ENCODE results near the gene HNRNPA0. TPM values are rescaled to one million over a fixed set of nuclear protein-coding genes. Genes with fewer than 3 reads are reported as not detected.
"Not testable (repeated sequence)": the region's sequence is repeated elsewhere in the genome, so short reads cannot be mapped to it uniquely, and the experiment has no call there.

Gene HNRNPA0
- total RNA-seq, result 10 to 100 TPM; 31.3 to 34.0 TPM

- ATAC-seq (peak; percentile 88), DNase-seq (peak; percentile 97)
- H3K27ac Mint-ChIP-seq, result peak within 1 kb of the TSS; percentile 100
- peaks cover 26% of the 10 kb centered on the region for H3K4me1 Mint-ChIP-seq (ENCODE audit: low read depth)
- ChIA-PET POLR2A (interaction anchor here (0.6 to 2.7 kb wide), 12 partner anchors 18 to 710 kb away, joined by 3 to 28 read pairs (median 4); partner anchors contain the start of genes EGR1, FAM13B, KLHL3 and PKD2L2), CTCF (interaction anchor here (1.2 to 2.5 kb wide), 7 partner anchors 12 to 96 kb away, joined by 3 to 24 read pairs (median 10); partner anchors contain the start of gene KLHL3)
- peaks cover 8% of the 10 kb centered on the region for H3K9me3 Mint-ChIP-seq (ENCODE audit: insufficient read depth)
- peak within 1 kb of the TSS; percentile 99 for H3K4me3 Mint-ChIP-seq
- H3K36me3 Mint-ChIP-seq (ENCODE audit: low read depth), result peaks cover 39% of the 10 kb centered on the region
- peaks cover 3% of the 10 kb centered on the region for H3K27me3 Mint-ChIP-seq (ENCODE audit: low read depth)
These were observed at the start of gene HNRNPA0 for GRCh38 chr5:137754188-137754960. TSS of gene HNRNPA0 (minus strand) at chr5:137754363. CDS start at chr5:137754066, 297 bp downstream.

- Mint-ChIP-seq H3K4me1 (ENCODE audit: low read depth) (no peaks in the 10 kb centered on the region), H3K27me3 (ENCODE audit: low read depth) (peaks cover 4% of the 10 kb centered on the region), H3K36me3 (ENCODE audit: low read depth) (no peaks in the 10 kb centered on the region), H3K27ac (no peak overlapping the region), H3K9me3 (ENCODE audit: insufficient read depth) (no peaks in the 10 kb centered on the region), H3K4me3 (no peak overlapping the region)
- ChIA-PET CTCF (interaction anchor here (0.7 to 3.0 kb wide), 2 partner anchors 23 to 24 kb away, joined by 3 to 9 read pairs; no protein-coding TSS in a partner anchor), POLR2A (no interaction called here)
- DNase-seq, result no peak
- ATAC-seq, result no peak
These were observed 48.4 kb upstream of the HNRNPA0 start for GRCh38 chr5:137802282-137803210.

- Mint-ChIP-seq H3K36me3 (ENCODE audit: low read depth) (no peaks in the 10 kb centered on the region), H3K27ac (no peak overlapping the region), H3K4me3 (no peak overlapping the region), H3K4me1 (ENCODE audit: low read depth) (no peaks in the 10 kb centered on the region), H3K9me3 (ENCODE audit: insufficient read depth) (no peaks in the 10 kb centered on the region), H3K27me3 (ENCODE audit: low read depth) (peaks cover 4% of the 10 kb centered on the region)
- CTCF ChIA-PET, result no interaction called here
- no peak for ATAC-seq
- POLR2A ChIA-PET, result no interaction called here
- DNase-seq, result no peak
These were observed 46.7 kb upstream of the HNRNPA0 start for GRCh38 chr5:137800700-137801411.

GRCh38 chr5:137796279-137796678 lies 42.1 kb upstream of the HNRNPA0 start:
- Mint-ChIP-seq H3K36me3 (ENCODE audit: low read depth) (no peaks in the 10 kb centered on the region), H3K4me3 (no peak overlapping the region), H3K4me1 (ENCODE audit: low read depth) (no peaks in the 10 kb centered on the region), H3K9me3 (ENCODE audit: insufficient read depth) (no peaks in the 10 kb centered on the region), H3K27me3 (ENCODE audit: low read depth) (peaks cover 6% of the 10 kb centered on the region), H3K27ac (no peak overlapping the region)
- ATAC-seq (no peak), DNase-seq (no peak)
- CTCF ChIA-PET, result no interaction called here
- POLR2A ChIA-PET, result no interaction called here

GRCh38 chr5:137794863-137795262 lies 40.7 kb upstream of the HNRNPA0 start:
- ChIA-PET CTCF (no interaction called here), POLR2A (no interaction called here)
- H3K36me3 Mint-ChIP-seq (ENCODE audit: low read depth), result no peaks in the 10 kb centered on the region
- peaks cover 4% of the 10 kb centered on the region for H3K27me3 Mint-ChIP-seq (ENCODE audit: low read depth)
- no peak for ATAC-seq
- H3K4me1 Mint-ChIP-seq (ENCODE audit: low read depth), result no peaks in the 10 kb centered on the region
- H3K27ac Mint-ChIP-seq, result no peak overlapping the region
- no peak for DNase-seq
- no peaks in the 10 kb centered on the region for H3K9me3 Mint-ChIP-seq (ENCODE audit: insufficient read depth)
- H3K4me3 Mint-ChIP-seq, result no peak overlapping the region

DNA sequence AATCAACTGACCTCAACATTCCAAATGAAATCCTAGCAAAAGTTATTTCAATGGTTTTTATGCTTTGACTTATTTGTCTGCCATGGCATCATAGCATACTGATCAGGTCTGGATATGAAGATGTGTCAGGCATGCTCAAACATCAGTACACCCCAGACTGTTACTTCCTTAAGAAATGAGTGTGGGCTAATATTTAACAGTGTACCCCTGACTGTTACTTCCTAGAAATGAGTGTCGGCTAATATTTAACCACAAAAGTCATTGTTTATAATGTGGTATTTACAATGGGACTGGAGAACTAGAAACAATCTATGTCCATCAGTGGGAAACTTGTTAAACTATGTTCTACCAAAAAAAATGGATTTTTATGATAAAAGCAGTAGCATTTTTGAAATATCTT lies 38.1 kb upstream of the HNRNPA0 start:
- no peaks in the 10 kb centered on the region for H3K36me3 Mint-ChIP-seq (ENCODE audit: low read depth)
- no peak overlapping the region for H3K27ac Mint-ChIP-seq
- no peaks in the 10 kb centered on the region for H3K4me1 Mint-ChIP-seq (ENCODE audit: low read depth)
- ChIA-PET POLR2A (no interaction called here), CTCF (interaction anchor here (0.6 to 1.2 kb wide), 2 partner anchors 222 to 277 kb away, joined by 3 read pairs; no protein-coding TSS in a partner anchor)
- H3K9me3 Mint-ChIP-seq (ENCODE audit: insufficient read depth), result no peaks in the 10 kb centered on the region
- ATAC-seq (no peak), DNase-seq (no peak)
- H3K4me3 Mint-ChIP-seq, result no peak overlapping the region
- H3K27me3 Mint-ChIP-seq (ENCODE audit: low read depth), result peaks cover 5% of the 10 kb centered on the region

DNA sequence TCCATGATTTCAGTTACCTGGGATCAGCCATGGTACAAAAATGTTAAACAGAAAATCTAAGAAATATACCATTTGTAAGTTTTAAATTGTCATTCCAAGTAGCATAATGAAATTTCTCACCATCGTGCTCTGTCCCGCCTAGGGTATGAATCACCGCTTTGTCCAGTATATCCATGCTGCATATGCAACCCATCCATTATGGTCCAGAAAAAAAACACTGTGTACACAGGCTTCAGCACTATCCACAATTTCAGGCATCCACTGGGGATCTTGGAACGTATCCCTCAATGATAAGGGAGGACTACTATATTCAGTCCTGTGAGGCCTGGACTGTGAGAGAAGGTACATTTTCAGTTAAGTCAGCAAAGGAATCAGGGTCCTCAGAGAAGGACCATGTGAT lies 37.6 kb upstream of the HNRNPA0 start:
- peaks cover 5% of the 10 kb centered on the region for H3K27me3 Mint-ChIP-seq (ENCODE audit: low read depth)
- CTCF ChIA-PET, result no interaction called here
- POLR2A ChIA-PET, result no interaction called here
- no peaks in the 10 kb centered on the region for H3K4me1 Mint-ChIP-seq (ENCODE audit: low read depth)
- H3K27ac Mint-ChIP-seq, result no peak overlapping the region
- H3K4me3 Mint-ChIP-seq, result no peak overlapping the region
- H3K36me3 Mint-ChIP-seq (ENCODE audit: low read depth), result no peaks in the 10 kb centered on the region
- DNase-seq (no peak), ATAC-seq (no peak)
- H3K9me3 Mint-ChIP-seq (ENCODE audit: insufficient read depth), result no peaks in the 10 kb centered on the region

GRCh38 chr5:137791387-137791786 lies 37.2 kb upstream of the HNRNPA0 start:
- Mint-ChIP-seq H3K4me1 (ENCODE audit: low read depth) (no peaks in the 10 kb centered on the region), H3K9me3 (ENCODE audit: insufficient read depth) (no peaks in the 10 kb centered on the region), H3K27ac (no peak overlapping the region), H3K27me3 (ENCODE audit: low read depth) (peaks cover 7% of the 10 kb centered on the region), H3K36me3 (ENCODE audit: low read depth) (no peaks in the 10 kb centered on the region), H3K4me3 (no peak overlapping the region)
- ChIA-PET CTCF (no interaction called here), POLR2A (no interaction called here)
- ATAC-seq, result no peak
- DNase-seq, result no peak

DNA sequence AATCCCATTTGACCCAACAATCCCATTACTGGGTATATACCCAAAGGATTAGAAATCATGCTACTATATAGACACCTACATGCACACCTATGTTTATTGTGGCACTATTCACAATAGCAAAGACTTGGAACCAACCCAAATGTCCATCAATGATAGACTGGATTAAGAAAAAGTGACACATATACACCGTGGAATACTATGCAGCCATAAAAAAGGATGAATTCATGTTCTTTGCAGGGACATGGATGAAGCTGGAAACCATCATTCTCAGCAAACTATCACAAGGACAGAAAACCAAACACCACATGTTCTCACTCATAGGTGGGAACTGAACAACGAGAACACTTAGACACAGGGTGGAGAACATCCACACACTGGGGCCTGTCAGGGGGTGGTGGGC lies 34.4 kb upstream of the HNRNPA0 start:
- H3K27me3 Mint-ChIP-seq (ENCODE audit: low read depth), result peaks cover 11% of the 10 kb centered on the region
- H3K36me3 Mint-ChIP-seq (ENCODE audit: low read depth); H3K4me1 Mint-ChIP-seq (ENCODE audit: low read depth); H3K27ac Mint-ChIP-seq; DNase-seq; POLR2A ChIA-PET; H3K4me3 Mint-ChIP-seq; ATAC-seq; H3K9me3 Mint-ChIP-seq (ENCODE audit: insufficient read depth): not testable (repeated sequence)
- CTCF ChIA-PET, result interaction anchor here (1.1 kb wide), 1 partner anchor 10 kb away, joined by 3 read pairs; no protein-coding TSS in a partner anchor

DNA sequence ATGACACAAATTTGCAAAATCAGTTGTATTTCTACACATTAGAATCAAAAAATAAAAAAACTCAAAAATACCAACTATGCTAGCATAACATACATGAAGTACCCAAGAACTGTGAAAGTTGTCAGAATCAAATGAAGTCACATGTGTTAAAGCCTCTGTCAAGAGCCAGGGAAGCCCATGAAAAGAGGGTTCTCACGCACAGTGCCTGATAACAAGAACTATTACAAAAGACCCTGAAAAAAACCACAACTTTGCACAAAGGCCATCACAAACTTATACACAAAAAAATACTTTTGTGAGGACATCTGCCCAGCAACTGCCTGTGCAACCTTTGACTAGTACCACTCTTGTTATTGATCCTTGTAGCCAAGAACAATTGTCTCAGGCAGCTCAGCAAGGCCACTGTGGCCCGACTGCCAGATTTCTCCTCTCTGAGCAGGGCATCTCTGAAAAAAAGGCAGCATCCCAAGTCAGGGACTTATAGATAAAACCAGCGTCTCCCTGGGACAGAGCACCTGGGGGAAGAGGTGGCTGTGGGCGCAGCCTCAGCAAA lies 28.9 kb upstream of the HNRNPA0 start:
- DNase-seq, result no peak
- CTCF ChIA-PET, result no interaction called here

GRCh38 chr5:137782055-137782454 lies 27.9 kb upstream of the HNRNPA0 start:
- H3K4me3 Mint-ChIP-seq, result no peak overlapping the region
- no peak overlapping the region for H3K27ac Mint-ChIP-seq
- POLR2A ChIA-PET, result interaction anchor here (0.7 kb wide), 1 partner anchor 64 kb away, joined by 3 read pairs; no protein-coding TSS in a partner anchor
- no peak for DNase-seq
- no peak for ATAC-seq
- CTCF ChIA-PET, result interaction anchor here (4.8 kb wide), 1 partner anchor 287 kb away, joined by 48 read pairs; no protein-coding TSS in a partner anchor
- H3K27me3 Mint-ChIP-seq (ENCODE audit: low read depth), result peaks cover 9% of the 10 kb centered on the region
- H3K4me1 Mint-ChIP-seq (ENCODE audit: low read depth), result no peaks in the 10 kb centered on the region
- no peaks in the 10 kb centered on the region for H3K36me3 Mint-ChIP-seq (ENCODE audit: low read depth)
- no peaks in the 10 kb centered on the region for H3K9me3 Mint-ChIP-seq (ENCODE audit: insufficient read depth)

More for the DNA sequence above, 28.9 kb upstream of the HNRNPA0 start:
- Mint-ChIP-seq H3K27me3 (ENCODE audit: low read depth) (peaks cover 11% of the 10 kb centered on the region), H3K4me1 (ENCODE audit: low read depth) (no peaks in the 10 kb centered on the region), H3K9me3 (ENCODE audit: insufficient read depth) (no peaks in the 10 kb centered on the region), H3K4me3 (no peak overlapping the region), H3K36me3 (ENCODE audit: low read depth) (no peaks in the 10 kb centered on the region), H3K27ac (no peak overlapping the region)
- POLR2A ChIA-PET, result no interaction called here
- ATAC-seq, result no peak

All from activated CD8-positive, alpha-beta T cell treated with anti-CD3 and anti-CD28 coated beads, Interleukin-2, amount 10 ng/mL, durations not matched to agents 7 days and 5 days (primary cell).